H1 (cell line): ENCODE data around the gene COL6A2. TPM values are rescaled to one million over a fixed set of nuclear protein-coding genes. Genes with fewer than 3 reads are reported as not detected.

Experiments
- ASH2L ChIP-seq: fragments of 200-600, 300-600 bp; sonication (generic); IDR thresholded peaks from one replicate; pipeline ENCODE4 v1.7.1; 2017; ENCODE audit warnings: low read length
- GTF2F1 ChIP-seq: IDR thresholded peaks from 2 replicates; pipeline ENCODE4 v1.6.1; 2012; ENCODE audit warnings: low read depth, low read length, improper control_type of control experiment, borderline replicate concordance
- HDAC6 ChIP-seq: IDR thresholded peaks from one replicate; pipeline ENCODE4 v1.7.1; 2012; ENCODE audit warnings: low read depth, mild to moderate bottlenecking, inconsistent platforms, low read length, moderate library complexity
- SIN3A ChIP-seq, 2 experiments: IDR thresholded peaks in 1 of 2; conservative IDR thresholded peaks in 1 of 2; 2 replicates each; pipeline ENCODE4 v1.6.1; 2011 to 2012; ENCODE audit warnings: low read length in 2 of 2, improper control_type of control experiment in 1 of 2, low read depth in 1 of 2, mild to moderate bottlenecking in 1 of 2
- TCF12 ChIP-seq: IDR thresholded peaks from 2 replicates; pipeline ENCODE4 v1.6.1; 2011; ENCODE audit warnings: low read depth, mild to moderate bottlenecking, low read length
- USF2 ChIP-seq: IDR thresholded peaks from 2 replicates; pipeline ENCODE4 v1.6.1; 2011; ENCODE audit warnings: low read length, improper control_type of control experiment
- polyA plus RNA-seq, 7 experiments: library from polyadenylated mRNA; depleted of rRNA in 3 of 7; stranded (reverse) in 5 of 7; unstranded in 2 of 7; fragments of >200 nt in 5 of 7; fragments of 200-250 nt in 2 of 7; gene quantifications; 1 replicate in 5 of 7; 2 replicates in 1 of 7; 4 replicates in 1 of 7; pipeline versions ENCODE4 v1.2.1 to v1.2.3, GENCODE V29; 2011 to 2013; ENCODE audit warnings: missing spikeins in 2 of 7, mixed read lengths in 2 of 7
- total RNA-seq: library from RNA; stranded (reverse); fragmentation: NEBNext Ultra II Directional; extraction: Animal tissue kit (Norgen Biotek cat#: 25700); gene quantifications from 2 replicates; pipeline ENCODE4 v1.2.1, GENCODE V29; 2021

COL6A2 gene
- total and polyA plus RNA-seq, 2 of the 8 experiments (the other 6 are each of a cell fraction or from before 2014, with no cell fraction given): 60.1 to 62.7 TPM

- TF ChIP-seq SIN3A (conservative IDR thresholded peaks at IDR 0.05 in 1 of 2, IDR thresholded peaks at IDR 0.05 in 1 of 2; ENCODE audit: low read depth in 1 of 2, low read length in 2 of 2) (no peak), GTF2F1 (no peak), TCF12 (no peak), ASH2L (no peak), USF2 (no peak), HDAC6 (no peak)
- TF ChIP-seq, all 59 proteins: peak for 0
Observed at GRCh38 chr21:46114963-46115362, 17.1 kb downstream of the COL6A2 start (continued).
